Measurements from ENCODE around the gene DDX23.

GRCh38 chr12:48795550-48796455, 56.2 kb downstream of the DDX23 start:
- peak; percentile 98 for TF ChIP-seq CTCF (IDR thresholded peaks at IDR 0.05; ENCODE audit: low read depth, low read length)
- no peak for TF ChIP-seq MYC (IDR thresholded peaks at IDR 0.05; ENCODE audit: low read depth, low read length)

All from NB4 (cell line).